Activated CD4-positive, alpha-beta T cell treated with anti-CD3 and anti-CD28 coated beads, Interleukin-2, amount 10 ng/mL, durations not matched to agents 7 days and 5 days (primary cell): Measurements from ENCODE around the gene POLR1G. TPM values are rescaled to one million over a fixed set of nuclear protein-coding genes. Genes with fewer than 3 reads are reported as not detected.
"Not testable (repeated sequence)": the region's sequence is repeated elsewhere in the genome, so short reads cannot be mapped to it uniquely, and the experiment has no call there.

Source experiments
- CTCF ChIA-PET: fragments of 350-600 bp; sonication (Branson Sonifier 250); formaldehyde crosslinking; loops from one replicate; lab custom pipeline; 2021; ENCODE audit warnings: antibody characterized with exemption; lab: Charles Lee
- POLR2A ChIA-PET: fragments of 350-600 bp; sonication (Branson Sonifier 250); formaldehyde crosslinking; loops from one replicate; lab custom pipeline; 2021; ENCODE audit warnings: antibody characterized with exemption; lab: Charles Lee
- DNase-seq: peaks from one replicate; pipeline ENCODE4 v3.0.0-alpha.2; 2020
- H3K27ac Mint-ChIP-seq: one replicate; pipeline ENCODE4 v1.8.0; 2021; ENCODE audit warnings: mild to moderate bottlenecking, moderate library complexity, mixed read lengths
- H3K27me3 Mint-ChIP-seq: one replicate; pipeline ENCODE4 v1.8.0; 2021; ENCODE audit warnings: mixed read lengths
- H3K36me3 Mint-ChIP-seq: one replicate; pipeline ENCODE4 v1.8.0; 2021; ENCODE audit warnings: low read depth, mixed read lengths
- H3K4me1 Mint-ChIP-seq: one replicate; pipeline ENCODE4 v1.8.0; 2021; ENCODE audit warnings: mixed read lengths
- H3K4me3 Mint-ChIP-seq: one replicate; pipeline ENCODE4 v1.8.0; 2021; ENCODE audit warnings: mild to moderate bottlenecking, moderate library complexity, mixed read lengths
- H3K9me3 Mint-ChIP-seq: one replicate; pipeline ENCODE4 v1.8.0; 2021; ENCODE audit warnings: mixed read lengths
- total RNA-seq, 2 experiments: library from RNA; stranded (reverse); gene quantifications; one replicate each; pipeline ENCODE4 v1.2.3, GENCODE V29; 2021

The POLR1G gene
- total RNA-seq, 2 experiments from 2014 or later: 7.0 to 7.4 TPM

- H3K27ac Mint-ChIP-seq, H3K9me3 Mint-ChIP-seq, DNase-seq, H3K4me3 Mint-ChIP-seq, H3K36me3 Mint-ChIP-seq: not testable (repeated sequence)
- peaks cover 23% of the 10 kb centered on the region for H3K27me3 Mint-ChIP-seq
- ChIA-PET POLR2A (interaction anchor here (0.7 kb wide), 1 partner anchor 78 kb away, joined by 4 read pairs; the partner anchor contains the start of gene VASP), CTCF (interaction anchor here (1.3 to 5.0 kb wide), 5 partner anchors 9 to 55 kb away, joined by 3 to 31 read pairs (median 5); no protein-coding TSS in a partner anchor)
- peaks cover 17% of the 10 kb centered on the region for H3K4me1 Mint-ChIP-seq
These were observed 23.5 kb downstream of the POLR1G start for GRCh38 chr19:45429896-45430295.

GRCh38 chr19:45431008-45431407 is 24.6 kb downstream of the POLR1G start:
- POLR2A ChIA-PET, H3K36me3 Mint-ChIP-seq: not testable (repeated sequence)
- CTCF ChIA-PET: interaction anchor here (0.6 to 5.0 kb wide), 7 partner anchors 8 to 234 kb away, joined by 3 to 31 read pairs (median 5); no protein-coding TSS in a partner anchor

GRCh38 chr19:45432543-45432942 is 26.1 kb downstream of the POLR1G start:
- POLR2A ChIA-PET, H3K27ac Mint-ChIP-seq, DNase-seq, H3K36me3 Mint-ChIP-seq, H3K4me1 Mint-ChIP-seq, H3K9me3 Mint-ChIP-seq, H3K4me3 Mint-ChIP-seq: not testable (repeated sequence)
- H3K27me3 Mint-ChIP-seq: peaks cover 22% of the 10 kb centered on the region
- CTCF ChIA-PET: interaction anchor here (5.0 kb wide), 1 partner anchor 46 kb away, joined by 31 read pairs; no protein-coding TSS in a partner anchor

More at GRCh38 chr19:45431008-45431407, 24.6 kb downstream of the POLR1G start:
- H3K27me3 Mint-ChIP-seq: peaks cover 23% of the 10 kb centered on the region
- H3K4me1 Mint-ChIP-seq: peaks cover 14% of the 10 kb centered on the region
- H3K27ac Mint-ChIP-seq, H3K9me3 Mint-ChIP-seq, H3K4me3 Mint-ChIP-seq, DNase-seq: not testable (repeated sequence)

- ChIA-PET CTCF (interaction anchor here (0.6 to 8.6 kb wide), 4 partner anchors 18 to 49 kb away, joined by 3 to 310 read pairs (median 39); partner anchors contain the start of gene FOSB), POLR2A (no interaction called here)
- Mint-ChIP-seq H3K9me3 (no peaks in the 10 kb centered on the region), H3K27ac (no peak overlapping the region), H3K27me3 (no peaks in the 10 kb centered on the region), H3K4me1 (peaks cover 14% of the 10 kb centered on the region), H3K36me3 (no peaks in the 10 kb centered on the region), H3K4me3 (no peak overlapping the region)
- no peak for DNase-seq
These were observed 30.9 kb downstream of the POLR1G start for GRCh38 chr19:45437328-45437727.

GRCh38 chr19:45439190-45439568 is 32.7 kb downstream of the POLR1G start:
- POLR2A ChIA-PET: interaction anchor here (0.7 to 1.0 kb wide), 3 partner anchors 28 to 62 kb away, joined by 3 to 12 read pairs (median 4); no protein-coding TSS in a partner anchor
- CTCF ChIA-PET: interaction anchor here (0.6 to 8.6 kb wide), 47 partner anchors 9 to 715 kb away, joined by 3 to 310 read pairs (median 4); partner anchors contain the start of genes BLOC1S3, EML2, ERCC1 and FOSB
- H3K9me3 Mint-ChIP-seq: no peaks in the 10 kb centered on the region
- peaks cover 29% of the 10 kb centered on the region for H3K4me1 Mint-ChIP-seq
- H3K27ac Mint-ChIP-seq: no peak overlapping the region
- no peak for DNase-seq
- H3K36me3 Mint-ChIP-seq: no peaks in the 10 kb centered on the region
- no peaks in the 10 kb centered on the region for H3K27me3 Mint-ChIP-seq
- H3K4me3 Mint-ChIP-seq: peak overlapping the region; percentile 62

GRCh38 chr19:45439569-45440258 is 33.3 kb downstream of the POLR1G start:
- Mint-ChIP-seq H3K27ac (peak overlapping the region; percentile 78), H3K9me3 (no peaks in the 10 kb centered on the region)
- CTCF ChIA-PET: interaction anchor here (0.5 to 8.6 kb wide), 49 partner anchors 9 to 716 kb away, joined by 3 to 310 read pairs (median 4); partner anchors contain the start of genes BLOC1S3, DMWD, EML2 and ERCC1

GRCh38 chr19:45440259-45440638 is 33.8 kb downstream of the POLR1G start:
- Mint-ChIP-seq H3K27ac (peak overlapping the region; percentile 78), H3K36me3 (no peaks in the 10 kb centered on the region), H3K9me3 (no peaks in the 10 kb centered on the region), H3K4me1 (peaks cover 36% of the 10 kb centered on the region), H3K4me3 (peak overlapping the region; percentile 71), H3K27me3 (no peaks in the 10 kb centered on the region)
- ChIA-PET POLR2A (interaction anchor here (1.0 to 1.4 kb wide), 2 partner anchors 27 to 38 kb away, joined by 3 read pairs; no protein-coding TSS in a partner anchor), CTCF (interaction anchor here (0.5 to 8.6 kb wide), 30 partner anchors 9 to 716 kb away, joined by 3 to 310 read pairs (median 8); partner anchors contain the start of genes BLOC1S3, DMWD, EML2 and ERCC1)
- no peak for DNase-seq

More at GRCh38 chr19:45439569-45440258, 33.3 kb downstream of the POLR1G start:
- H3K4me3 Mint-ChIP-seq: peak overlapping the region; percentile 71
- POLR2A ChIA-PET: interaction anchor here (0.7 to 1.4 kb wide), 4 partner anchors 28 to 62 kb away, joined by 3 to 12 read pairs (median 4); no protein-coding TSS in a partner anchor
- peak; percentile 80 for DNase-seq
- H3K36me3 Mint-ChIP-seq: no peaks in the 10 kb centered on the region
- H3K27me3 Mint-ChIP-seq: no peaks in the 10 kb centered on the region
- H3K4me1 Mint-ChIP-seq: peaks cover 34% of the 10 kb centered on the region

GRCh38 chr19:45440873-45441654 is 34.6 kb downstream of the POLR1G start:
- Mint-ChIP-seq H3K36me3 (no peaks in the 10 kb centered on the region), H3K27ac (peak overlapping the region; percentile 78), H3K4me1 (peaks cover 36% of the 10 kb centered on the region), H3K27me3 (no peaks in the 10 kb centered on the region), H3K4me3 (peak overlapping the region; percentile 71), H3K9me3 (no peaks in the 10 kb centered on the region)
- ChIA-PET CTCF (interaction anchor here (2.4 to 8.6 kb wide), 3 partner anchors 33 to 54 kb away, joined by 13 to 310 read pairs (median 73); partner anchors contain the start of gene FOSB), POLR2A (interaction anchor here (1.4 kb wide), 1 partner anchor 38 kb away, joined by 3 read pairs; no protein-coding TSS in a partner anchor)
- no peak for DNase-seq

GRCh38 chr19:45442408-45442777 is 35.9 kb downstream of the POLR1G start:
- H3K27ac Mint-ChIP-seq: peak overlapping the region; percentile 65
- H3K4me1 Mint-ChIP-seq: peaks cover 42% of the 10 kb centered on the region
- H3K9me3 Mint-ChIP-seq: no peaks in the 10 kb centered on the region
- DNase-seq: no peak
- CTCF ChIA-PET: interaction anchor here (0.5 to 8.6 kb wide), 2 partner anchors 32 to 199 kb away, joined by 3 to 310 read pairs; partner anchors contain the start of gene FOSB
- no peaks in the 10 kb centered on the region for H3K27me3 Mint-ChIP-seq
- POLR2A ChIA-PET: no interaction called here
- peak overlapping the region; percentile 49 for H3K4me3 Mint-ChIP-seq
- H3K36me3 Mint-ChIP-seq: no peaks in the 10 kb centered on the region

GRCh38 chr19:45442778-45443461 is 36.5 kb downstream of the POLR1G start:
- H3K4me3 Mint-ChIP-seq: peak overlapping the region; percentile 49

GRCh38 chr19:45443462-45444317 is 37.2 kb downstream of the POLR1G start:
- H3K27me3 Mint-ChIP-seq: no peaks in the 10 kb centered on the region
- DNase-seq: peak; percentile 45
- peak overlapping the region; percentile 66 for H3K4me3 Mint-ChIP-seq
- peak overlapping the region; percentile 67 for H3K27ac Mint-ChIP-seq
- no peaks in the 10 kb centered on the region for H3K9me3 Mint-ChIP-seq
- ChIA-PET POLR2A (no interaction called here), CTCF (interaction anchor here (8.6 kb wide), 1 partner anchor 30 kb away, joined by 310 read pairs; the partner anchor contains the start of gene FOSB)
- H3K4me1 Mint-ChIP-seq: peaks cover 49% of the 10 kb centered on the region
- no peaks in the 10 kb centered on the region for H3K36me3 Mint-ChIP-seq

More at GRCh38 chr19:45442778-45443461, 36.5 kb downstream of the POLR1G start:
- CTCF ChIA-PET: interaction anchor here (0.5 to 8.6 kb wide), 2 partner anchors 31 to 199 kb away, joined by 3 to 310 read pairs; partner anchors contain the start of gene FOSB
- Mint-ChIP-seq H3K4me1 (peaks cover 44% of the 10 kb centered on the region), H3K27me3 (no peaks in the 10 kb centered on the region), H3K27ac (peak overlapping the region; percentile 65), H3K36me3 (no peaks in the 10 kb centered on the region), H3K9me3 (no peaks in the 10 kb centered on the region)
- POLR2A ChIA-PET: no interaction called here
- peak; percentile 43 for DNase-seq
